Cerebellar cortex (tissue), 1 donor: Measurements from ENCODE around the gene FRAT1.
"Not testable (repeated sequence)": the region's sequence is repeated elsewhere in the genome, so short reads cannot be mapped to it uniquely, and the experiment has no call there.

Experiments used
- DNase-seq: peaks from one replicate; pipeline ENCODE4 v3.0.0-alpha.2; 2015; ENCODE audit warnings: low spot score

Gene FRAT1, protein sequence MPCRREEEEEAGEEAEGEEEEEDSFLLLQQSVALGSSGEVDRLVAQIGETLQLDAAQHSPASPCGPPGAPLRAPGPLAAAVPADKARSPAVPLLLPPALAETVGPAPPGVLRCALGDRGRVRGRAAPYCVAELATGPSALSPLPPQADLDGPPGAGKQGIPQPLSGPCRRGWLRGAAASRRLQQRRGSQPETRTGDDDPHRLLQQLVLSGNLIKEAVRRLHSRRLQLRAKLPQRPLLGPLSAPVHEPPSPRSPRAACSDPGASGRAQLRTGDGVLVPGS

DNA sequence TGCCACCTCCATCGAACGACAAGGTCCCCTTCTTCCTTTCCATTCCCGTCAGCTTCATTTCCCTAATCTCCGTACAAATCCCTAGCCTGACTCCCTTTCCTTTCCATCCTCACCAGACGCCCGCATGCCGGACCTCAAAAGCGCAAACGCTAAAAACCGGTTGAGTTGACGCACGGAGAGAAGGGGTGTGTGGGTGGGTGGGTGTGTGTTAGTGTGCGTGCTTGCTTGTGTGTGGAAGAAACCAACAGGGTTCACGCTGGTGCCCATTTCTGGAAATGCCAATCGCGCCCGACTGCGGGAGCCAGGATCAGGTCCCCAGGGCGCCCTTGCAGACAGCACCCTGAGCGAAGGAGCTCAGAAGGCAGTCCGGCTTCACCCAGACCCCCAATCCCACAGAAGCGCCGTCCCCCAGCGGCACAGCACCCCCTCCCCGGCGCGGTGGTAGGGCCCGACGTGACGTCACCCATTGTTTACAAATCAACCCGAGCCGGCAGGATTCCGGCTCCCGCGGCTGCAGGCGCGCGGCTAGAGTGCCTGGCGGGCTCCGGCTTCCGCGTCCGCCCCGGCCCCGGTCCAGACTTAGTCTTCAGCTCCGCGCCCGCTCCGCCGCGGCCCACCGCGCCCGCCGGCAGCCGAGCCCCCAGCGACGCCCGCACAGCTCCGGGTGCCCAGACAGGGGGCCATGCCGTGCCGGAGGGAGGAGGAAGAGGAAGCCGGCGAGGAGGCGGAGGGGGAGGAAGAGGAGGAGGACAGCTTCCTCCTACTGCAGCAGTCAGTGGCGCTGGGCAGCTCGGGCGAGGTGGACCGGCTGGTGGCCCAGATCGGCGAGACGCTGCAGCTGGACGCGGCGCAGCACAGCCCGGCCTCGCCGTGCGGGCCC lies at the start of gene FRAT1:
FRAT1 (plus strand) TSS at position 500 of the 880 bp plus-strand sequence; CDS start at position 683, 183 bp downstream.
- peak; percentile 87 for DNase-seq

DNA sequence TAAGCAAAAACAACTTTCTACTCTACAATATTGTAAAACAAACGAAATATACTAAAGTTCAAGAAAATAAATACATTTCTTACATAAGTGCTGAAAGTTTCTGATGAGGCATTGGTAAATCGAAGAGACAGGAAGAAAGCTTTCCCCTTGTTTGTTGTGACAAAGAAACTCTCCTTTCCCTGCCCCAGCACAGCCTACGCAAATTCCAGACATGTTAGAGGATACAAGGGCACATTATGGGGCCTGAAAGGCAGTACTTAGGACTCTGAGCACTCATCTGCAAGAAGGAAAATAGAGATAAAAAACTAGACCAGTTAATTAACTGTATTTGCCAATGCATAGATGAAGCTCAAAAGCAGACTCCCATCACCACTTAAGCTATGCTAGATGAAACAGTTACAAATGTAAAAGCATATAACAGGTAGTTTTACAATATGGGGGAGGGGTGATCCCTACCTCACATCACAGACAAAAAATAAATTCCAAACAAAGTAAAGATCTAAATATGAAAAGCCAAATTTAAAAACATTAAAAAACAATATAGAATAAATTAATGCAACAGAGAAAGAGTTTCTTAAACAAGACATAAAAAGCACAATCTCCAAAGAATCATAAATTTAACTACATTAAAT lies 48.4 kb upstream of the FRAT1 start:
- DNase-seq: no peak

DNA sequence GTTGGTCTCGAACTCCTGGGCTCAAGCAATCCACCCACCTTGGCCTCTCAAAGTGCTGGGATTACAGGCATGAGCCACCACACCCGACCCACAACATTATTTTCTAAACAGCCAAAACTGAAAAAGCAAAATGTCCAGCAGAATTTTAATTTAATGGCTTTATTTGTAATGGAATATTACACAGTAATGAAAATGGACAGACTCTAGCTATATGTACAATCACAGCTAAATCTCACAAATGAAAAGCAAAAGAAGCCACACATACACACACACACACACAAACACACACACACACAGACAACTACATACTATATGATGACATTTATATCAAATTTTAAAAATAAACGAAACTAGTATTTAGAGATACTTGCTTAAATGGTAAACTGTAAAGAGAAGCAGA lies 45.4 kb upstream of the FRAT1 start:
- no peak for DNase-seq

DNA sequence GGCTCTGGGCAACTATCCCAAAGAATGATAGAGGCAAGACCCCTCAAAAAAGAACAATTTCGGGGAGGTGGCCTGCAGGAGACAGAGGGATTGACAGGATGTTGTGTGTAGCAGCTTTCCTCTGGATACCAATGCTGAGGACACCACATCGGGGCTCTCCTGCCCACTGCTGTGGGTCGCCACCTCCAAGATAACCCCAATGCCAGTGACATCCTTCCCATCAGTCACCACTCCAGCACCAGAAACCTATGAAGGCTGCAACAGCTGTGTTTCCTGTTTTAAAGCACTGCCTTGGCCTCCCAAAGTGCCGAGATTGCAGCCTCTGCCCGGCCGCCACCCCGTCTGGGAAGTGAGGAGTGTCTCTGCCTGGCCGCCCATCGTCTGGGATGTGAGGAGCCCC lies 44.2 kb upstream of the FRAT1 start:
- DNase-seq: no peak

DNA sequence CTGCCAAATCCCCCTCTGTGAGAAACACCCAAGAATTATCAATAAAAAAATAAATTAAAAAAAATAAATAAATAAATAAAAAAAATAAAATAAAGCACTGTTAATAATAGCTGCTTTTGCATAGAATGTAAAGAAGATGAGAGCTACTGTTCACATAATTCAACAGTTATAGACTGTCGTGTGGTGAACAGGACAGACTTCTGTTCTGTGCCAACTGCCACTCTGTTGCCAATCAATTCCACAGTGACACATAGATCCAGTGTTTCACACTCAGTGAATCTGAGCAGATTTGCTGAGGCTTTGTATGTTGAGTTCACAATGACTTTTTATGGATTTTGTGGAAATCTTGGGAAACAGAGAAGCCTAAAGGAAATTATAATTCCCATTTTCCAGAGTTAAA lies 41.5 kb upstream of the FRAT1 start:
- no peak for DNase-seq

DNA sequence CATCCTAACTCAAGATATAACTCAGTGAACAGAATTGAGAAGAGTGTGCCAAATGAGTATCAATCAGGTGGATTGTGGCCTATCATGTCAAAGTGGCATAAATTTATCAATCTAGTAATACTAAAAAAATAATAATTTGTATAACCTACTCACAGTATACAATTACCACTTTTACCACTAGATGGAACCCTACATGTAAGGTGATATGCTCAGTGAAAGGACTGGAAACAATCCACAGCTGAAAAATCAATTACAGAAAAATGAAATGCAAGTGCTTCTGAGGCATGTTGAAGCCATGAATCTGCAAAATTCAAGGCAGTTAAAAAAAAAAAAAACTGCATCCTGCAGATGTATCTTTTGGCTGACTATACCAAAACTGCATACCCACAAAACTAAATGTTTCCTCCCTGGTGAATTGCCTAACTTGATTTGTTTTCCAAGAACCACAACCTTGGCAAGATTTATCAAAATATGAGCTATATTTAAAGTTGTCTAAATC lies 40.5 kb upstream of the FRAT1 start:
- DNase-seq: peak; percentile 79

DNA sequence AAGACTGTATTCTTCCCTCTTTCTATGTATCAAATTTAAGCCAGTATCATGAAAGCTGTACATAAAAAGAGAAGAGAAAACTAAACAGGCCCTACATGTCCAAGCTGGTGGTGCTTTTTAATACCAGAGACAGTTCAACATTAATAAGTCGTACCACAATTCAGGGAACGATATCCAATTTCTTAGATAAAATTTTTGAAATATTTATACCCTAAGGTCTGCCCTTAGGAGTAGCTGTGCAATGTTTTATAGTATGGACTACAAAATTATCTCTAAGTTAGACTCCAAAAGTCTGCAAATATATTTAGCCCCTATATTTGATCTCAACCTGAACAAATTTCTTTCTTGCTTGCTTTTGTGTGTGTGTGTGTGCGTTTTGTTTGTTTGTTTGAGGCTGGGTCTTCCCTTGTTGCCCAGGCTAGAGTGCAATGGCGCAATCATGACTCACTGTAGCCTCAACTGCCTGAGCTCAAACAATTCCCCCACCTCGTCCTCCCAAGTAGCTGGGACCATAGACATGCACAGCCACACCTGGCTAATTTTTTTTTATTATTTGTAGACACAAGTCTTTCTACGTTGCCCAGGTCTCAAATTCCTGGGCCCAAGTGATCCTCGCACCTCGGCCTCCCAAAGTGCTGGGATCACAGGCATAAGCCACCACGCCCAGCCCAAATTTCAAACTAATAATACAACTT lies 39.8 kb upstream of the FRAT1 start:
- no peak for DNase-seq

DNA sequence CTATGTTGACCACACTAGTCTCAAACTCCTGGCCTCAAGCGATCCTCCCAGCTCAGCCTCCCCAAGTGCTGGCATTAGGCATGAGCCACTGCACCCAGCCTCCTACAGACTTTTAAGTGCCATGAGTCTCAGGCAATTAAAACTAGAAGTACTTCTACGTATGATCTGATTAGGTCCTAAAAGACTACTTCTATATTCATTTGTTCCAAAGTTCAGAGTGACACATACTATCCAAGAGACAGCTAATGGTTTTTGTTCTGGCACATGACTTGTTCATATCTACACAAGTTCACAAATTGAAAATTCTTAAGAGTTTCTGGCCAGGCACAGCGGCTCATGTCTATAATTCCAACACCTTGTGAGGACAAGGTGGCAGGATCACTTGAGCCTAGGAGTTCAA lies 38.3 kb upstream of the FRAT1 start:
- no peak for DNase-seq

DNA sequence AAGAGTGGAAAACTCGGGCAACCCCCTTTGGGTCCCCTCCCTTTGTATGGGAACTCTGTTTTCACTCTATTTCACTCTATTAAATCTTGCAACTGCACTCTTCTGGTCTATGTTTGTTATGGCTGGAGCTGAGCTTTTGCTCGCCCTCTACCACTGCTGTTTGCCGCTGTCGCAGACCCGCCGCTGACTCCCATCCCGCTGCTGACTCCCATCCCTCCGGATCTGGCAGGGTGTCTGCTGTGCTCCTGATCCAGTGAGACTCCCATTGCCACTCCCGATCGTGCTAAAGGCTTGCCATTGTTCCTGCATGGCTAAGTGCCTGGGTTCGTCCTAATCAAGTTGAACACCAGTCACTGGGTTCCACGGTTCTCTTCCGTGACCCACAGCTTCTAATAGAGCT lies 29.0 kb upstream of the FRAT1 start:
- not testable (repeated sequence) for DNase-seq

DNA sequence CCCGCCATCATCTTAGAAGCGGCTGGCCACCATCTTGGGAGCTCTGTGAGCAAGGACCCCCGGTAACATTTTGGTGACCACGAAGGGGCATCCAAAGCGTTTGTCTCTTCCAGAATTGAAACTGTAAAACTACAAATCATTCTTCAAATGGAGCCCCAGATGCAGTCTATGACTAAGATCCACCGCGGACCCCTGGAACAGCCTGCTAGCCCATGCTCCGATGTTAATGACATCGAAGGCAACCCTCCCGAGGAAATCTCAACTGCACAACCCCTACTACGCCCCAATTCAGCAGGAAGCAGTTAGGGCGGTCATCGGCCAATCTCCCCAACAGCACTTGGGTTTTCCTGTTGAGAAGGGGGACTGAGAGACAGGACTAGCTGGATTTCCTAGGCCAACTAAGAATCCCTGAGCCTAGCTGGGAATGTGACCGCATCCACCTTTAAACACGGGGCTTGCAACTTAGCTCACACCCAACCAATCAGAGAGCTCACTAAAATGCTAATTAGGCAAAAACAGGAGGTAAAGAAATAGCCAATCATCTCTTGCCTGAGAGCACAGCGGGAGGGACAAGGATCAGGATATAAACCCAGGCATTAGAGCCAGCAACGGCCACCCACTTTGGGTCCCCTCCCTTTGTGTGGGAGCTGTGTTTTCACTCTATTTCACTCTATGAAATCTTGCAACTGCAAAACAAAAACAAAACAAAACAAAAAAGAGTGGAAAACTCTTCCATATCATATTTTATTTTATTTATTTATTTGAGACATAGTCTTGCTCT lies 28.3 kb upstream of the FRAT1 start:
- DNase-seq: not testable (repeated sequence)

DNA sequence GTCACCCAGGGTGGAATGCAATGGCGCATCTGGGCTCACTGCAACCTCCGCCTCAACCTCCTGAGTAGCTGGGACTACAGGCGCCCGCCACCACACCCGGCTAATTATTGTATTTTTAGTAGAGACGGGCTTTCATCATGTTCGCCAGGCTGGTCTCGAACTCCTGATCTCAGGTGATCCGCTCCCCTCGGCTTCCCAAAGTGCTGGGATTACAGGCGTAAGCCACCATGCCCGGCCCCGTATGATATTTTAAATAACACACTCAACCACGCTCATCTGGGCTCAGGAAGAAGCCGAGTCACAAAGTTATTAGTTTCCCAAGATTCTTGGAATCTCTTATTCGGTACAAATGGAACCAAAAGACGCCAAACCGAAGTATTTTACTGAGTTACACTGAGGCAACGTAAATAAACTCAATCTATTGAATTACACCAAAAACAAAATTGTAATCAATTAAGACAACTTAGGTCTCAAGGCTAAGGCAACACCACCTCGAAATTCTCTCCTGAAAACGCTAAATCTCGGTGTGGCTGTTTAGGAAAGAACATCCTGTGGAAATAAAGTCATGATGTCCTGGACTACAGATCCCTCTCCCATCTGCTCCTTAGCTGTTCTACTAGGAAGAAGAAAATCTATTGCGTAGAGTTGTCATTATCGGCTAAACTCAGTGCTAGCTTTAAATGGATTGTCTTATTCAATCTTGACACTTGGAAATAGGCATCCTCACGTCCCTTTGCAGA lies 27.5 kb upstream of the FRAT1 start:
- DNase-seq: no peak

DNA sequence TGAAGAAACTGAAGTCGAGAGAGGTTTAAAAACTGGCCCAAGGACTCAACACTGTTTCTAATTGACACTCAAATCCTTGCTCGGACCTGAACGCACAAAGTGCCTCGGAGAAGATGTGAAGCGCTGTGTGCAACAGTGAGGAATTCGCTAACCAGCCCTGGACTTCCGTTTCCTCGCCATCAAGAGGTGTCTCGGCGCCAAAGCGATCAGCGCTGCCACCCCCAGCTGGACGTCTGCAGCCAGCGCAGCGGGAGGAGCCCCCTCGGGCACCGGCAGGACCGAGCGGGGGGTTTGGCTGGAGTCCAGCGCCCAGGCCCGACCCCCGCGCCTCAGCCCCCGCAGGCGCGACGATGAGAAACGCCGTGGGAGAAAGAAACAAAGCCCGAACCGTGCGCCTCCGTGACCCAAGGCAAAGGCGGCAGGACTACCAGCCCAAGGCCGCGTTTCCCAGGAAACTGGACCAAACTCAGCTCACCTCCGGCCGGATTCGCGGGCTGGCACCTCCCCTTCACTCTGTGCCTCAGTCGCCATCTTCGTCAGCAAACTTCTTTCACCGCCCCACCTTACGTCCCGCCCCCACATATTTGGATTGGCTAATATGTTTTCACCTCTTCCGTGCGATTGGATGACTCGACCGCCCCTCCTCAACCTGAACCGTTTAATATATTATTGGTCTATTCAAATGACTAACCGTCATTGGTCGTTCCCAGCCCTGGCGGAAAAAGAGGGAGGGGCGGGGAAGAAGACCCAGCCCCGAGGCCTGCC lies 26.8 kb upstream of the FRAT1 start, which contains the start of gene ARHGAP19:
ARHGAP19 (minus strand) TSS at position 541 of the 765 bp plus-strand sequence; CDS start at position 531, 10 bp downstream.
- DNase-seq: peak; percentile 99

DNA sequence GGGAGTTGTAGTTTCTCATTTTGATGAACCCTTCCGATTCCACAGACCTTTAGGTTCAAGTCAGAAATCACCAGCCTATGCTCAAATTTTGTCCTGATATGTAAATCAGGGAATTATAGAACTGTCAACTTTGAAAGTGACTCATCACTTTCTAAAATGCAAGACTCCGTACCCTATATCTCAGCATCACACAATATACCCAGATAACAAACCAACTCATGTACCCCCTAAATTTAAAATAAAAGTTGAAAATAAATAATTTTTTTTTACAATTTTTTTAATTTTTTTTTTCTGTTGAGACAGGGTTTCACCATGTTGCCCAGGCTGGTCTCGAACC lies 26.2 kb upstream of the FRAT1 start:
- no peak for DNase-seq

DNA sequence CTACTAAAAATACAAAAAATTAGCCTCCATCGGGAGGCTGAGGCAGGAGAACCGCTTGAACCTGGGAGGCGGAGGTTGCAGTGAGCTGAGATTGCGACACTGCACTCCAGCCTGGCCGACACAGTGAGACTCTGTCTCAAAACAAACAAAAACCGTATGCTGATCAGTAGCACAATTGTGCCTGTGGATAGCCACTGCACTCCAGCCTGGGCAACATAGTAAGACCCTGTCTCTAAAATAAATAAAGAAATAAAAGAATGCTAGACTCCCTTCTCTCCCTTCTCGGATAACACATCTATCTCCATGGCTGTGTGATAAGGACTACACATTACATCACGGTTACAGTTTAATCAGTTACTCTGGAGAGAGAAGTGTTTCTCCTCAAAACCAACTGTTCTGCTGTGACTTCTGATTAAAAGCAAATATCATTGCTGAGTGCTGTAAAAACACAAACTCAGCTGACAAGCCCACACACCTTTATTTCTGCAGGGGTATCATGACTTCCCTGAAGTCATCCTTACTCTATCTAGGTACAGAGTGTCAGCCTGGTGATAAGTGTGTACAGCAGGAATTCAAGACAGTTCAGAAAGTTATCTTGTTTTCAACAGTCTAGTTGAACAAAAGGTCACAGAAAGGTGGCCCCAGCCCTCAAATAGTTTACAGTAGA lies 21.4 kb upstream of the FRAT1 start:
- DNase-seq: no peak

DNA sequence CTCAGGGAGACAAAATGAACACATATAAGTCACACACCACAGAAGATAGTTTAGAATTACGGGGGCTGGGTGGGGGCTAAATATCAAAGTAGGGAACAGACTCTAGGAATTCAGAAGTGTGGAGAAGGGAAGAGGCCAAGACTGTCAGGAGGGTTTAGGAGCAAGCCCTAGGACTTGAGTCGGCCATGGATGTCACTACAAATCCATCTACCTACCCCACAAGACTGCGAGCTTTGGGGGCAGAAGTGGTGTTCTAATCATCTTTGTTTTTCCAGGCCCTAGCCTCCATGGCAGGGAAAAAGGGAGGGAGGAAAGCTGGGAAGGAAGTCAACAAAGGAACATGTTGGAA lies 20.9 kb upstream of the FRAT1 start:
- DNase-seq: no peak

DNA sequence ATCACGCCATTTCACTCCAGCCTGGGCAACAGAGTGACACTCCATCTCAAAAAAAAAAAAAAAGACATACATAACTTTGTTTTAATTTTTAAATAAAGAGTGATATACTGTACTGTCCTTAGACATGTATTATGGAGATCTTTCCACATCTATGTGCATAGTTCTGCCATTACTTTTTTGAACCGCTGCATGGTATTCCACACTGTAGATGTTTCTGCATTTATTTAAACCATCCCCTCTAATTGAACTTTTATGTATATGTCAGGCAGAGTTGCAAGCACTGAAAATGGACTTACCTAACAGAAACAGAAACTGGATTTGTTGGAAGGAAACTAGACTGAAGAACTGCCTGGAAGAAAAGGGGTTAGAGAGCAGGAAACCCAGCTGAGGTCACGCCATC lies 18.1 kb upstream of the FRAT1 start:
- DNase-seq: no peak

DNA sequence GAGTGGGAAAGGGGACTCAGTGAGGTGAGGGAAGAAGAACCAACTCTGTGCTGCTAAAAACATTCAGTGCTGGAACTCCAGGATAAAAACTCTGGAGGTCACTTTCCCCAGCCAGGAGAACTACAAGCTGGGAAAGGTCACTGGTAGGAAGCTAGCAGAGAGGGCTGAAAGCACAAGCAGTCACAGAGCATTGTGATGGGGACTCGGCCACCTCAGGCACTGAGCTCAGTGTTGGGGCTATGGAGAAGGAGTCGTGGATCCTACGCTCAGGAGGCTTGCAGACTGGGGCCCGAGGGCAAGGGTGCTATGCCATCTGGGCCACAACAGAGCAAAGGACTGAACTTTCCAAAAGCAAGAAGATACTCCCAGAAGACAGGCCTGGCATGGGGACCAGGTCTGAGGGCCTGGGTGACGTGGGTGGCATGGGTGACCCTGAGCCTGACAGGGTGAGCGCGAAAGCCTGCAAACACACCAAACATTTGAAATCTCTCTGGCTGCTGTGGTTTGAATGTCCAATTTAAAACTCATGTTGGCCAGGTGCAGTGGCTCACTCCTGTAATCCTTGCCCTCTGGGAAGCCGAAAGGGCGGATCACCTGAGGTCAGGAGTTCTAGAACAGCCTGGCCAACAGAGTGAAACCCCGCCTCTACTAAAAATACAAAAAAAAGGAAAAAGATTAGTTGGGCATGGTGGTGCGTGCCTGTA lies 16.8 kb upstream of the FRAT1 start:
- no peak for DNase-seq

DNA sequence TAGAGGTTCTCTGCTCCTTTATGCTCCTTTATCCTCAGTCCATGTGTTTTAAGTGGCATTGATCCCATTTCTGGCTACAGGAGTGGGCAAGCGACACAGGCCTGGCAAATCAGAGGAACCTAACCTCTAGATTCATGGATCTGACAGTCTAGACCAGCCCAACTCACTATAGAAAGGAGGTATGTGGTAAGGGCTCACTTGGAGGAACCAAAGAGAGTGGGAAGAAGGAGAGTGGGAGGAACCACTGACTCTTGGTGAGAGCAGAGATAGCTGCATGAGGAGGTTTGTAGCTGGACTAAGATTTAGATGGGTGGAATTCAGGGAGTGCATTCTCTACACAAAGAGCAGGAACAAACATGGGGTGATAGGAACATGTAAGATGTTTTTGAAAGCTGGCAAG lies 11.6 kb upstream of the FRAT1 start:
- DNase-seq: no peak
